ENCODE measurements around the gene COP1.
"Not testable (repeated sequence)": the region's sequence is repeated elsewhere in the genome, so short reads cannot be mapped to it uniquely, and the experiment has no call there.

The COP1 gene

DNA sequence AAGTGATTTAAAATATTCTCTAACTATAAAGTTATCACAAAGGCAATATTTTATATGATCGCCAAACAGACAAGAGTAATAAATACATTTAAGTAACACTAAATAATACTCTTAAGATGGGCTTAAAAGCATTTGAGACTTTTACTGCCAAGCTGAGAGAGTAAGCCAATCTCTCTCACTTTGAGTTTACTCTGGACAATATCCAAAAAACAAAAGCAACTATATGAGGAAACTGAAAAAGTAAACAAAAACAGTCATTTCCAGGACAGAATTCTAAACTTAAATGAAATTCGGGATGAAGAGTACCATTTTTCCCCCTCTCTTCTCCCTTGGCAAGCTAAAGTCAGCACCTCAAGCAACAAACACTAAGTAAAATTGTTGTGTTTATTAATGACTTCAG lies 173.2 kb downstream of the COP1 start:
- no peak for DNase-seq (ENCODE audit: low spot score)

- DNase-seq (ENCODE audit: low spot score), result no peak
Observed at GRCh38 chr1:176033474-176033873, 173.6 kb downstream of the COP1 start.

DNA sequence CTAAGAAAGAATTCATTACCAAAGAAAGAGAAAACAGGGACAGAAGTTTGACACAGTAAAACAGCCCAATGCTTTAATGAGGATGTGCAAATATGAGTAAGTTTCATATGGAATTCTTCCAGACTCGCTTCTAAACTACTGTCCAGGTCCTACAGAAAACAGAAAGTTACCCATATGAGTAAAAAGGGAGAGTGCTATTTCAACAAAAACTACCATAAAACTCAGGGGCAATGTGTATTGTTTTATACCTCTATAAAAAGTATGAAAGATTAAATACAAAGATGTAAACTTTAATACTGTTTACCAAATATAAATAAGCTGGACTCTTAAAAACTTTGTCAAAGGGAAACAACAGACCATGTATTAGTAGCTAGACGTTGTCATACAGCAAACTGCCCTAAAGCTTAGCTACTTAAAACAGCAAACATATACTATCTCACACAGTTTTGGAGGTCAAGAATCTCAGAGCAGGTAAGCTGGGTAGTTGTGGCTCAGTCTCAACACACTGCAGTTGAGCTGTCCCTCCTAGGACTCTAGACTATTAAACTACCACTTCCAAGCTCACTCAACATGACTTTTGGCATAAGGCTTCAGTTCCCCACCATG lies 174.9 kb downstream of the COP1 start:
- no peak for DNase-seq (ENCODE audit: low spot score)

DNA sequence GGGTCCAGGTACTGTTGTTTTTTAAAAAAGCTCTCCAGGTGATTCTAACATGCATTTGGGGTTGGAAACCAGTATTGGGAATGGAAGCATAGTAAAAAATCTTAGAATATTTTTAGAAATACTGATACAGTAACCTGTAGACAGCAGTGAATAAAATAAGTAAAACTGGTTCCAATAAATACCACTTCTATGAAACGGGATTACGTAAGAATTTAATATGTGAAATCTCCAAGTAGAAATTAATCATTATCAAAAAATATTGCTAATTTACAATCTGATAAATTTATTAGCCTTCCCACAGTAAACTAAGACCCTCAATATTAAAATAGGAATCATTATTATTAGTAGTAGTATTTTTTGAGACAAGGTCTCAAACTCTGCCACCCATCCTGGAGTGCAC lies 177.5 kb downstream of the COP1 start:
- DNase-seq (ENCODE audit: low spot score), result no peak

GRCh38 chr1:176029155-176029554 lies 177.9 kb downstream of the COP1 start:
- DNase-seq (ENCODE audit: low spot score), result no peak

DNA sequence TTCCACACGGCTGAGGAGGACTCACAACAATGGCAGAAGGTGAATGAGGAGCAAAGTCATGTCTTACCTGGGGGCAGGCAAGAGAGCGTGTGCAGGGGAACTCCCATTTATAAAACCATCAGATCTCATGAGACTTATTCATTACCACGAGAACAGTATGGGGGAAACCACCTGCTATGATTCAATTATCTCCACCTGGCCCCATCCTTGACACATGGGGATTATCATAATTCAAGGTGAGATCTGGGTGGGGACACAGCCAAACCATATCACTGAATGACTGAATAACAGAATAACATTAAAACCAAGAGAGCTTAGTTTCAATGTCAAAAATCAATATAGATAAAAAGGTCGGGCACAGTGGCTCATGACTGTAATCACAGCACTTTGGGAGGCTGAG lies 179.2 kb downstream of the COP1 start:
- not testable (repeated sequence) for DNase-seq (ENCODE audit: low spot score)

GRCh38 chr1:176022574-176022973 lies 184.5 kb downstream of the COP1 start:
- no peak for DNase-seq (ENCODE audit: low spot score)

DNA sequence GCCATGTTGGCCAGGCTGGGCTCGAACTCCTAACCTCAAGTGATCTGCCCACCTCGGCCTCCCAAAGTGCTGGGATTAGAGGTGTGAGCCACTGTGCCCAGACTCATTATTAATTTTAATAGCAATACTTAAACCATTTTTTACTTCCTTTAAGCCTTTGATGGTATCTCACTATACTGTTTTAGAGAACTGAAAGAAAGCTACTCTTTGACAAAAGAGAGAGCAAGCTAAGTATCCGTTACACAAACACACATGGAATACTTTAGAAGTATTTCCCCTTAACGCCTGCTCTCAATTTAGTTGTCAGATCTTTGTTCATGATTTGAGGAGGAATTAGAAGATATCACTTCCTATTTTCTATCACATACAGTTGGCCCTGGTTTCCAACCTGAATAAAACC lies 189.4 kb downstream of the COP1 start:
- DNase-seq (ENCODE audit: low spot score), result no peak

GRCh38 chr1:176009951-176010350 lies 197.1 kb downstream of the COP1 start:
- no peak for DNase-seq (ENCODE audit: low spot score)

DNA sequence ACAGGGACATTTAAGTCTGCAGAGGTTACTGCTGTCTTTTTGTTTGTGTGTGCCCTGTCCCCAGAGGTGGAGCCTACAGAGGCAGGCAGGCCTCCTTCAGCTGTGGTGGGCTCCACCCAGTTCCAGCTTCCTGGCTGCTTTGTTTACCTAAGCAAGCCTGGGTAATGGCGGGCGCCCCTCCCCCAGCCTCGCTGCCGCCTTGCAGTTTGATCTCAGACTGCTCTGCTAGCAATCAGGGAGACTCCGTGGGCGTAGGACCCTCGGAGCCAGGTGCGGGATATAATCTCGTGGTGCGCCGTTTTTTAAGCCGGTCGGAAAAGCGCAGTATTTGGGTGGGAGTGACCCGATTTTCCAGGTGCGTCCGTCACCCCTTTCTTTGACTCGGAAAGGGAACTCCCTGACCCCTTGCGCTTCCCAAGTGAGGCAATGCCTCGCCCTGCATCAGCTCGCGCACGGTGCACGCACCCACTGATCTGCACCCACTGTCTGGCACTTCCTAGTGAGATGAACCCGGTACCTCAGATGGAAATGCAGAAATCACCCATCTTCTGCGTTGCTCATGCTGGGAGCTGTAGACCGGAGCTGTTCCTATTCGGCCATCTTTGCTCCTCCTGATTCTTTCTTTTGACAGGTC lies 199.2 kb downstream of the COP1 start:
- not testable (repeated sequence) for DNase-seq (ENCODE audit: low spot score)

- not testable (repeated sequence) for DNase-seq (ENCODE audit: low spot score)
Observed at GRCh38 chr1:175994660-175995059, 212.4 kb downstream of the COP1 start.

GRCh38 chr1:175992825-175993224 lies 214.3 kb downstream of the COP1 start:
- DNase-seq (ENCODE audit: low spot score), result not testable (repeated sequence)

DNA sequence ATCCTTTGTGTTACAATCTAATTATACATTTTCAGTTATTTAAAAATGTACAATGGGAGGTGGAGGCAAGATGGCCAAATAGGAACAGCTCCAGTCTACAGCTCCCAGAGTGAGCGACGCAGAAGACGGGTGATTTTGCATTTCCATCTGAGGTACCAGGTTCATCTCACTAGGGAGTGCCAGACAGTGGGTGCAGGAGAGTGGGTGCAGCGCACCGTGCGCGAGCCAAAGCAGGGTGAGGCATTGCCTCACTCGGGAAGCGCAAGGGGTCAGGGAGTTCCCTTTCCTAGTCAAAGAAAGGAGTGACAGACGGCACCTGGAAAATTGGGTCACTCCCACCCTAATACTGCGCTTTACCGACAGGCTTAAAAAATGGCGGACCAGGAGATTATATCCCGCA lies 214.9 kb downstream of the COP1 start:
- not testable (repeated sequence) for DNase-seq (ENCODE audit: low spot score)

GRCh38 chr1:175984813-175985212 lies 222.3 kb downstream of the COP1 start:
- no peak for DNase-seq (ENCODE audit: low spot score)

DNA sequence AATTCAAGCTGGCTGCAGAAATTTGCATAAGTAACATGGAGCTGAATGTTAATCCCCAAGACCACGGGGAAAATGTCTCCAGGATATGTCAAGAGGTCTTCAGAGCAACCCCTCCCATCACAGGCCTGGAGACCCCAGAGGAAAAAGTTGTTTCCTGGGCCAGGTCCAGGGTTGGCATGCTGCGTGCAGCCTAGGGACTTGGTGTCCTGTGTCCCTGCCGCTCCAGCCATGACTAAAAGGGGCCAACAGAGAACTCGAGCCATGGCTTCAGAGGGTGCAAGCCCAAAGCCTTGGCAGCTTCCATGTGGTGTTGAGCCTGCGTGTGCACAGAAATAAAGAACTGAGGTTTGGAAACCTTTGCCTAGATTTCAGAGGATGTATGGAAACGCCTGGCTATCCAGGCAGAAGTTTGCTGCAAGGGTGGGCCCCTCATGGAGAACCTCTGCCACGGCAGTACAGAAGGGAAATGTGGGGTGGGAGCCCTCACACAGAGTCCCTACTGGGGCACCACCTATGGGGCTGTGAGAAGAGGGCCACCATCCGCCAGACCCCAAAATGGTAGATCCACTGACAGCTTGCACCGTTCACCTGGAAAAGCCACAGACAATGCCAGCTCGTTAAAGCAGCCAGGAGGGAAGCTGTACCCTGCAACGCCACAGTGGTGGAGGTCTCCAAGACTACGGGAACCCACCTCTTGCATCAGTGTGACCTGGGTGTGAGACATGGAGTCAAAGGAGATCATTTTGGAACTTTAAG lies 222.9 kb downstream of the COP1 start:
- no peak for DNase-seq (ENCODE audit: low spot score)

GRCh38 chr1:175983363-175983762 lies 223.7 kb downstream of the COP1 start:
- DNase-seq (ENCODE audit: low spot score), result not testable (repeated sequence)

DNA sequence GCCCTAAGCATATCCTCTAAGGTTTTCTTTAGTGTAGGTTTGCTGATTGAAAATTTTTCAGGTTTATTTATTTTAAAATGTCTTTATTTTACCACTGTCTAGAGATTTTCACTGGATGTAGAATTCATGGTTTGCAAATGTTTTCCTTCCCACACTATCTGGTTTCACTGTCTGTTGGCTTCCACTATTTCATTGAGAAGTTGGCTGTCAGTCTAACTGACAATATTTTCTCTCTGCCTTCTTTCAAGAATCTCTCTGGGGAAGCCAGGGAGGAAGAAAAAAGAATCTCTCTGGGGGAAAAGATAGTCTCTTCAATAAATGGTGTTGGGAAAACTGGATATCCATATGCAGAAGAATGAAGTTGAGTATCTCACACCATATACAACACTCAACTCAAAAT lies 226.0 kb downstream of the COP1 start:
- DNase-seq (ENCODE audit: low spot score), result no peak

- DNase-seq (ENCODE audit: low spot score), result no peak
Observed at GRCh38 chr1:175978926-175979325, 228.2 kb downstream of the COP1 start.

DNA sequence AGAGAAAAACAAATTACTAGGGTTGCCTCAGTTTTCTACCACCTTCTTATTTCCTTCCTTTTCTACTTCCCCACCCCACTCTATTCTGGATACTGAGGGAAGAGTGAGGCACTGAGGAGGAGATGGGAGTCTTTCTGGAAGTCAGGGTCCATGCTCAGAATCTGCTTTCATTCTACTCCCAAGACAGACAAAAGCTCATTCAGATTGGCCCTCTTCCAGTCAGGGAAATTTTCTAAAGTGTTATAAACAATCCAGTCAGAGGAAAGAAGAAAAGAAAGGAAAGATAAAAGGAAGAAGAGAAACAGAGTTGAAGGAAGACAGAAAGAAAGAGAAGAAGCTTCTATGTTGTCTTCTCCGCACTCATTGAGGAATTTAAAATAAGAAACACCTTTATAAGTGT lies 228.6 kb downstream of the COP1 start:
- DNase-seq (ENCODE audit: low spot score), result no peak

DNA sequence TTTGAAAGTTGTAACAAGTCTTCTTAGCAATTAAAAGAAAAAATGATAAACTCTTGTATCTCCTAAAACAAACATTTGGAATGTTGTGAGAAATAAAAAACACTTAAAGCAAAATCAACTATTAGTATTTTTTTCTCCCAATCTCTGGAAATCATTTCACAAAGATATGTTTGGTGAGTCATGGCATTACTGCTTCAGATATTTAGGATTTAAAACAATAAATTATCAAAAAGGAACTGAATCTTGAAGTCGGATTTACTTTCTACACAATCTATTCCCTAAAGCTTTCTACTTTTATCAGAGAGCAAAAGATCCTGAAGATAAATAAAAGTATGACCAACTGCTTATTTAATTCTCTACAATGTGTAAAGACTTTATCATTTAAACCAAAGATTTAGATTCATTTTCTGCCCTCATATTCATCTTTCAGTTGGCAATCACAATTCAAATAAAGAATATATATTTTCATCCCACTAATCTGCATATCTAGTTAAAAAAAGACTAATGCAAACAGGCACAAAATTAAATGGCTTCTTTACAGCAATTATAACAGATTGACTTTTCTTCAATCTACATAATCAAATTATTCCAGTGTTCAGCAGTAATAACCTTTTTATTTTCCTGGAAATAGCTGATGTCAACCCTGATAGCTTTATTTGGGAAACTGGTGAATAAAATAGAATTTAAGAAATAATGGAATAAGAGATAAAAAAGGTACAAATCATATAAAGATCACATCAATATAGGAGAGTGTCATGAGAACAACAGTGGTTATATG lies 230.0 kb downstream of the COP1 start:
- no peak for DNase-seq (ENCODE audit: low spot score)

DNA sequence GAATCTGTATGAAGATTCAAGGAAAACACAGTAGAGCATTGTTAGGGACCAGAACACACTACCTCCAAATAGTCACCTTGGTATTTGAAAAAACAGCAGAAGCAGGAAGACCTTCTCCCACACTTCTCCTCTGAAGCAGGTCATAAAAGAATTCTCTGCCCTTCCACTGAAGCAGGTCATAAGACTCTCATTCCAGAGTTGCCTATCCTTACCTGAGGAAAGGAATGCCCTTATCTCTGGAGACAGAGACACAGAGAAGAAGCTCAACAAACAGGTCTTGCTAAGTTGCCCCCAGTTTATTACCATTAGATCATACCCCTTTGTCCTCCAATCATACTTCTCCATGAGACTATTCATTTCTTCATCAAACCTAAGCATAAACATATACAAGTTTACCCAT lies 237.9 kb downstream of the COP1 start:
- DNase-seq (ENCODE audit: low spot score), result no peak

DNA sequence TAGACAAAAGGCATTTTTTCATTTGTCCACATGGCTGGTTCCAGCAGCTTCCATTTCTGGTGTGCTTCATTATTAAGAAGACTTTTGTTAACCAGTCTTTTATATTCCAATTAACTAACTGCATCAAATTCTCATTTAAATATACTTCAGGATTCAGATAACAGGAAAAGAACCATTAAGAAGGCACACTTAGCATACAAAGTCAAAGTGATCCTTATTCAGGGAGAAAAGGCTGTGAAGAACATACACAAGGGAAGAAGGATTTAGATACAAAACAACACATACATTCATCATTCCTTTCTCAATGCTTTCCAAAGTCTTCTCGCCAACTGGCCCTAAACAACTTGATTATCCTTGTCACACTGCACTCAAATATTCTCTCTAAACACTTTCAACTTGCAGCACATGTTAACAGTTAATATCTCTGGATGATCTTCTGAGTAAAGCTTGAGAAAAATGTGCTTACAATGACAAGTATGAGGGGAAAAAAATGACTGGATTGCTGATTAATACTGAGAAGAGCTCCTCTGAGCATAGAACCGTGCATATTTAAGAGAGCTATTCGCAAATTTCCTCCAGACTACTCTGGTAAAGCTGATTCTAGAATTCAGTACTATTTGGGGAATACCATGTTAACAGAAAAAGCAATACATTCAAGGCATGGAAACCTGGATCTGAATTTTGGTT lies 238.5 kb downstream of the COP1 start:
- no peak for DNase-seq (ENCODE audit: low spot score)
